HG02759 (cell line): ENCODE measurements around the gene PROS1.

Experiments used
- ATAC-seq: cut with Tn5 transposase; IDR thresholded peaks from one replicate; pipeline ENCODE4 v1.9.1; 2021; ENCODE audit warnings: mild to moderate bottlenecking, moderate library complexity; ENCODE audit not compliant: unreplicated experiment

The PROS1 gene

GRCh38 chr3:93973131-93974126 is at the start of gene PROS1:
PROS1 (minus strand) TSS chr3:93973896; CDS start chr3:93973749, 147 bp downstream.
- peak; percentile 93 for ATAC-seq

DNA sequence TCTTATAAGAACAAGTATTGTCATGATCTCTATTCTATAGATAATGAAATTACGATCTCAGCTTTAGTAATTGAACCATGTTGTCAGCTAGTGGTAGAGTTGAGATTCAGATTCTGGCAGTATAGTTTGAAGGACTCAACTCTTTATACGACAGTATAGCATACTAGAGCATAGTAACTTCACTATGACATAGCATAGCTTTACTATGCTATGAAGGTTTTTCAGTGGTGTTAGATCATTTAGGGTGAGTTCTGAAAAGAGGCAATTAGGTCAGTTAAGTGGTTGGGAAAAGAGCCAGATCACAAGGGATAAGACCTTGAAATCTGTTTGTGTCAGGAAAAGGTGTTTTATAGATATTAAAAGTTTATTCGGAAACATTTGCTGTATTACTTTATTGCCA is 46.6 kb upstream of the PROS1 start:
- ATAC-seq = no peak

- no peak for ATAC-seq
Measured at GRCh38 chr3:94019659-94020058, 46.0 kb upstream of the PROS1 start.

DNA sequence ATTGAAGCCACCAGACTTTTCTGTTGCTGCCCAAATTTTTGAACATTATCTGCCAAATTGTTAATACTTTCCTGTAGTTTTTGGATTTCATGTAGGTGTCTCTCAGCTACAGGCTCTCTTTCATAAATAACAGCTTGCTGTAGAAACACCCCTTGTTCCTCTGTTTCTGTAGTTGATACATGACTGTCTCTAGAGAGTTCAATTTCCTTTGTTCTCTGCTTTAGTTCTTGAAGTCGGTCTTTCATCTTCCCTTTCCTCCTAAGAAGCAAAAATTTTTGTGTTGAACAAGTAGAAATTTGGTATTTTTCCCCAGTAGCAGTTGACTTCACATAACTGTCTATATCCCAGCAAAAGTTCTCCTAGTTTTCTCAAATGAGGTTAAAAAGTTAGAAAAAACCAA is 41.3 kb upstream of the PROS1 start:
- ATAC-seq = no peak

GRCh38 chr3:94012185-94012584 is 38.5 kb upstream of the PROS1 start:
- ATAC-seq = no peak

DNA sequence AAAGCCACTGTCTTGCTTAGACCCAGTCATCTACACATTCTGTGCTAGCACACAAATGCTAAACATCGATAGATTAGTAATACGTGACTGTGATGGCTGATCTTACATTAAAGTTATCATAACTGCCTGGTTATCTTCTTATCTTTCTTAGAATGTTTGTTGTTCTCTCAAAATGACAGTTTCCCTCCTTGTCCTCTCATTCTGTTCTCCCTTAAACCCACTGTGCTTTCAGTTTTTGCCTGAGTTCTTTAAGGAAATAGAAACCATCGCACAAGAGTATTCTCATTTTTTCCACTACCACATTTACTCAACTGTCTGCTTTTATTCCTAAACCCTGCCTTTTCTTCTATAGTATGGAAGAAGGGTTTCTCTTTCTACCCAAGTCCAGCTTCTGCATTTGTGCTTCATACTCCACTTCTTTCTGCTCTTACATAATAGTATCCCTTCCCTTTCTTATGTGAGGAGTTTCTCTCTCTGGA is 37.6 kb upstream of the PROS1 start:
- ATAC-seq = no peak

GRCh38 chr3:94009608-94010007 is 35.9 kb upstream of the PROS1 start:
- no peak for ATAC-seq

DNA sequence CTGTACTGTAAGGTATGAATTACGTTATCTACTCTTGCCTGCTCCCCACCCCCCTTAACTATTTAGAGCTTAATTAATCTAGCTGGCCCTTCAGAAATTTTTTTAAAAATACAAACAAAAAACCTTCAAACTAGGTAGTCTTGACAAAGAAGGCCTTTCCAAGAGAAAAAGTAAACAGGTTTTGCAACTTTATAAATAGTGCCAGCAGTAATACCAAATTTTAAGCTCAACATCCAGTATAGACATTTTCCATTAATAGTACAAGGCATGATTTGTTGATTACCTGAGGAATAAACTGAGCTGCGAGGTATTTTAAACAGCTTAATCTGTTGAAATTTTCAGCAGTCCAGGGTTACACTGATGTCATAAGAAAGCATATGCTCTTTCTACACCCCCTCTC is 34.6 kb upstream of the PROS1 start:
- ATAC-seq = no peak

DNA sequence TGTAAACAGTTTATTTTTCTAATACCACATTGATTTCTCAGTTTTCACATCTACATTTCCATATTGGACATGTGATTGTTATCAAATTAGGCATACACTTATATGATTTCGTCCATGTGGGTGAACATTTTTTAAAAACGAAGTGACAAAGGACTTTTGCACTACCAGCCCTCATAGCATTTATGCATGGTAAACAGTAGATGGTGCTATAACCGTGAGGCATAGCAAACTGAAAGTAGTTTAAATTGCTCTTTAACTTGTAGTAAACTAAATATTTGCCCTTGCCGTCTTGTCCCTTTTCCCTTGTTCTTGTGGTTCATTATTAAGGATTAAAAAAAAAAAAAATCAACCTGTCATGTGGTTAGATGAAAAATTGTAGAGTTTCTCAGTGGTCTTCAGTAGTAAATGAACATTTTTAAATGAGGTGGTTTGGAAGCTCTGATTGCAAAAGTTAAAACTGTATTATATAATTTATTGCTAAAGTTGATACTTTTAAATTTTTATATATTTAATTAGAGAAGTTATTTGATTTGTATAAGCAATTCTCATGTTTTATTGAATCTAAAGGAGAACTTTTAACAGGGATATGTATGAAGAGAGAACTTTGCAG is 30.7 kb upstream of the PROS1 start:
- ATAC-seq = peak; percentile 93

DNA sequence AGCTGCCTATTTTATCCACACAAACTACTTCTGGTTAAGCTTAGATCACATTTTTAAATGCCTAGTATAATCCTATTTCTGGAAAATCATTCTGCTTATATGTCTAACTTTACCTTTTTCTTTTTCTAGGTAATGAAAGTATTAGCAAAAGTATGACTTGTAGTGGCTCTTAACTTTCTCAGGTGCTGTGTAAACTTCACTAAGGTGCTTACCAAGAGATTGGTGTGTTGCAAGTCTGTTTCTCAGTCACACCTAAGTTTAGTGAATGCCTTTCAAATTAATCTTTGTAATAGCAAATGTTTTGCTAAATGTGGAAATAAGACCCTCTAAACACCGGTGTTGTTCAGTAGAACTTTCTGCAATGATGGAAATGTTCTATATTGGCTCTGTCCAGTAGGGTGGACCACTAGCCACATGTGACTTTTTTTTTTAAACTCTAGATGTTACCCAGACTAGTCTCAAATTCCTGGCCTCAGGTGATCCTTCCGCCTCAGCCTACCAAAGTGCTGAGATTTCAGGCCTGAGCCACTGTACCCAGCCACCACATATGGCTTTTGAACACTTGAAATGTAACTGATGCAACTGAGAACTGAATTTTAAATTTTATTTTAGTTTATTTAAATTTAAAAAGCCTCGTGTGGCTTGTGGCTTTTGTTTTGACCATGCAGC is 28.3 kb upstream of the PROS1 start:
- ATAC-seq = no peak

DNA sequence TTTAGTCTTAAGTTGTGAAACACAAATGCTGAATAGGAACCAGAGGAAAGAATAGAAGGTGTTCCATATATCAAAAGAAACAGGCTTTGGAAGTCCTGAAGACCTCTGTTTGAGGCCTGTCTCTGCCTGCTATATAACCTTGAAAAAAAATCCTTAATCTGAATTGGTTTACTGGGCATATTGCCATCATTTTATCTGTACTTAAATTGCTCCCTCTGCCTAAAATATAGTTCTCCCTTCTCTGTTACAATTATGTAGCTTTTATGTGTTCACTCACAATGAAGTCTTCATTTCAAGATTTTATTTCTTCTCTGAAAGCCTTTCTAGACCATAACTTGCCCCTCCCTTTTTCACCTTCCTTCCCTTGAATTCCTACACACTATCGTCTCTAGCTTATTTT is 27.5 kb upstream of the PROS1 start:
- no peak for ATAC-seq

DNA sequence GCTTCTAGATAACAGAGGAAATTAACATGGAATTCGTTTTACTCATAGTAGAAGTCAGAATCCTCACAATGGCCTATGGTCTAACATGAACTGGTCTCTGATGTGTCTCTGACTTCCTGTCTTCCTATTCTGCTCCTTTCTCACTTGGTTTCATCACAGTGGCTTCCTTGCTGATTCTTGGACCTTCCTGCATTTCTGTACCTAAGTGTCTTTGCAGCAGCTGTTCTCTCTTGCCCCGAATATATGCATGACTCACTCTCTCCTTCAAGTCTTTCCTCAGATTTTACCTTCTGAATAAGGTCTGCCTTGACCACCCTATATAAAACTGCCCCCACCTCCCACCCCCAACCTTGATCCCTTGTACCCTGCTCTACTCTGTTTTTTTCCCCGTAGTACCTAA is 20.4 kb upstream of the PROS1 start:
- ATAC-seq = no peak

DNA sequence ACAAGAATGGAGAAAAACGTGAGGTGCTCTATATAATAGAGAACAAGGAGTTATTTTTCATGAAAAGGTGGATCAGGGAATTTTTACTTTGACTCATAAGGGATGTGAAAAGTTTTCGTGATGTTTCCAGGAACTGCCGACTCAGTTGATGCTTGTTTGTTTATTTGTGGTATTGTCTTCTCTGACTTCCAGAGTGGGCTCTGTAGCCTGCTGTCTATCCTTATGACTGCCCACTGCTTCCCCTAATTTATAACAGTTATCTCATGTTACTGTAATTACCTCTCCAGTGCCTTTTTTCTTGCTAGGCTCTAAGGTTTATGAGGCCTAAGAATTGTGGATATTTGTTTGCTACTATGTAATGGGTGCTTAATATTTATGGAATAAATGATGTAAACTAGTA is 18.5 kb upstream of the PROS1 start:
- ATAC-seq = no peak

GRCh38 chr3:93991631-93992030 is 17.9 kb upstream of the PROS1 start:
- no peak for ATAC-seq

DNA sequence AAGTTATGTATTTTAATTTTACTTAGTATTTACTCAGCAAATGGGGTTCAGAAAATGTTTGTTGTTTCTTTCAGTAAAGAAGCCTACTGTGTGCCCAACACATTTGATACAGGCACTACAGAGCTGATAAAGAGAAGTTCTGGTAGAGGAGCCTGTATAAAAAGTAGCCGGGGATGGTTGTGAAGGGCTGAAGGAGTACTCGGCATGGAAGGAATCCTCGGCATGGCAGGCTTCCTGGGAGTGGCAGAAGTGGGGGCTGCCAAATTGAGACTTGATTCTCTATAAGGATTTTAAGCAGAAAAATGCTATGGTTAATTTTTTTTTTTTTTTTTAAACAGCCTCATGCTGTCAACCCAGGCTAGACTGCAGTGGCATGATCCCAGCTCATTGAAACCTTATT is 15.5 kb upstream of the PROS1 start:
- no peak for ATAC-seq

- no peak for ATAC-seq
Measured at GRCh38 chr3:93988764-93989163, 15.1 kb upstream of the PROS1 start.

GRCh38 chr3:93988283-93988682 is 14.6 kb upstream of the PROS1 start:
- no peak for ATAC-seq

GRCh38 chr3:93984618-93985017 is 10.9 kb upstream of the PROS1 start:
- ATAC-seq = no peak

- no peak for ATAC-seq
Measured at GRCh38 chr3:93983408-93983807, 9.7 kb upstream of the PROS1 start.

DNA sequence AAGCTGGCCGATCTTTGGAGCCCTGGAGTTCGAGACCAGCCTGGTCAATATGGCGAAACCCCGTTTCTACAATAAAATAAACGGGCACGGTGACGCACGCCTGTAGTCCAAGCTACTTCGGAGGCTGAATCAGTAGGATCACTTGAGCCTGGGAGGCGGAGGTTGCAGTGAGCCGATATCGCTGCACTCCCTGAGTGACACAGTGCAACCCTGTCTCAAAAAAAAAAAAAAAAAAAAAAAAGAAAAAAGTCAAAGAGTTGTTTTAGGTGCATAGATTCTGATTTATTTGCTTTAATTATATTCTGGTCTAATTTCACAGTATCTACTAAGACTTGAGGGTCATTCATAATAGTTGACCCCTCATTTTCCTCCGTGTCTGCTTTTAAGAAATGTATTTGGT is 8.0 kb upstream of the PROS1 start:
- ATAC-seq = no peak

DNA sequence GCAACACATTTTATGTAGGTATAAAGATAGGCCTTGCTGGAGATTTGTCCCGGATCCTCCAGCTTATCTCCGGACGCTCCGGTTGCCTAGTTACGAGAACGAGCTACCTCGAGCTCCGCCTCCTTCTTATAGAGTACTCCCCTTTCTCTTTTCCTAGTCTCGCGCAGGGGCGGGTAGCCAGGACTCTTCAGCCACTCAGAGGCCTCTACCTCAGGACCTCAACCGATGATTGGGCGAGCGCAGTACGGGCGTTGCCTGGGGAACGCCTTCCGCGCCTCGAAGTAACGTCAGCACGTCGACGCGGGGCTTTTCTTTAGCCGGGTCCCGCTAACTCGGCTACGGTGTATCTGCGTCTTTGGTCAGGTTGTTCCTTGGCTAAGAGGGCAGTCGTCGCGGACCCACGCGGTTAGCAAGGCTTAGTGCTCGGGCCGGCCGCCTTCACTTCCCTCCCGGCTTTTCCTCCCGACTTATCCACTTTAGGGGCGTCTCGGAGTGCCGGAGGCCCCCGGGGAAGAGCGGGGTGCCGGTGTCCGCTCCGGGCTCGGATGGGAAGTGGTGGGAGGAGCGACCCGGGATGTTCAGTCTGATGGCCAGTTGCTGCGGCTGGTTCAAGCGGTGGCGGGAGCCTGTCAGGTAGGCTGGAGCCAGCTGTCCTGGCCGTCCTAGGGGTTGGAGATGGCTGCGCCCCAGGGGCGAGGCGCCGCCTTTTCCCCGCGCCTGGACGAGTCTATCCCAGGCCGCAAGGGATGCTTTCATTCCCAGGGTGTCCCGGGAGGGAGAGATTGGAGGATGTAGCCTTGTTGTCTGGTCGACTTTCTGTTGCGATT is 6.4 kb upstream of the PROS1 start, which contains the start of gene ARL13B:
TSS of gene ARL13B (plus strand) at position 306 of the 827 bp plus-strand sequence. CDS start at position 575, 269 bp downstream.
- ATAC-seq = peak; percentile 100
